Heart left ventricle (tissue), 16 donors: Measurements from ENCODE around the gene MAFG. TPM values are rescaled to one million over a fixed set of nuclear protein-coding genes. Genes with fewer than 3 reads are reported as not detected.
"Not testable (repeated sequence)": the region's sequence is repeated elsewhere in the genome, so short reads cannot be mapped to it uniquely, and the experiment has no call there.

ENCODE experiments used
- ATAC-seq, 4 donors: fragments of 200-7000 bp; cut with Tn5 transposase; one replicate each; pipeline ENCODE4 v1.9.1; 2020 to 2022; ENCODE audit warnings: moderate library complexity in 4 of 4, mild to moderate bottlenecking in 3 of 4, moderate number of reproducible peaks in 1 of 4
- DNase-seq, 5 donors: peaks; one replicate each; pipeline ENCODE4 v3.0.0-alpha.2; 2020
- H3K27ac ChIP-seq, 12 donors: fragments of 200-600 bp; sonication (generic) in 4 of 12; one replicate each; pipeline versions ENCODE4 v1.5.0 to v1.8.0; 2016 to 2022; ENCODE audit warnings: mild to moderate bottlenecking in 2 of 12
- H3K27me3 ChIP-seq, 9 donors: fragments of 200-600 bp; sonication (generic) in 2 of 9; one replicate each; pipeline versions ENCODE4 v1.5.1 to v1.8.0; 2016 to 2022; ENCODE audit warnings: mild to moderate bottlenecking in 3 of 9
- H3K36me3 ChIP-seq, 9 donors: fragments of 200-600 bp; sonication (generic) in 2 of 9; one replicate each; pipeline versions ENCODE4 v1.5.0 to v1.8.0; 2018 to 2022; ENCODE audit warnings: mild to moderate bottlenecking in 2 of 9
- H3K4me1 ChIP-seq, 12 donors: fragments of 200-600 bp; sonication (generic) in 4 of 12; one replicate each; pipeline versions ENCODE4 v1.5.0 to v1.8.0; 2016 to 2022; ENCODE audit warnings: mild to moderate bottlenecking in 3 of 12
- H3K4me3 ChIP-seq, 12 donors: fragments of 200-600 bp; sonication (generic) in 4 of 12; one replicate each; pipeline versions ENCODE4 v1.5.0 to v1.8.0; 2017 to 2022; ENCODE audit warnings: mild to moderate bottlenecking in 9 of 12, moderate library complexity in 4 of 12
- H3K9me3 ChIP-seq, 12 donors: fragments of 200-600 bp; sonication (generic) in 4 of 12; one replicate each; pipeline versions ENCODE4 v1.5.0 to v1.8.0; 2016 to 2022; ENCODE audit warnings: mild to moderate bottlenecking in 1 of 12
- CTCF ChIP-seq, 12 donors: fragments of 200-600 bp; sonication (generic) in 4 of 12; IDR thresholded peaks; one replicate each; pipeline versions ENCODE4 v1.5.0 to v1.8.0; 2018 to 2022; ENCODE audit warnings: antibody characterized with exemption in 12 of 12, mild to moderate bottlenecking in 5 of 12
- POLR2A ChIP-seq, 2 donors: fragments of 450-650 bp; IDR thresholded peaks; one replicate each; pipeline ENCODE4 v1.6.1; 2017; ENCODE audit warnings: antibody characterized with exemption in 2 of 2, mild to moderate bottlenecking in 2 of 2, moderate library complexity in 2 of 2
- WGBS, 4 donors: extraction: QIAGEN DNeasy Blood & Tissue Kit in 2 of 4; methylation state at CpG; one replicate each; pipeline versions ENCODE4 v1.1.5 to v1.1.7; 2013 to 2018; 5-methylcytosine and 5-hydroxymethylcytosine counted together
- intact Hi-C, 10 donors: fragments of 100-400 bp; cut with DNase I; formaldehyde crosslinking; loops; one replicate each; pipeline versions ENCODE4 v1.11.1 to v1.14.2; 2022
- polyA plus RNA-seq, 2 donors: library from polyadenylated mRNA; stranded (reverse); fragments of 200-250 nt; gene quantifications; one replicate each; pipeline ENCODE4 v1.2.3, GENCODE V29; 2013
- total RNA-seq, 9 donors: library from RNA; depleted of rRNA in 2 of 9; stranded (reverse); fragments of >200 nt in 2 of 9; fragmentation: NEBNext Ultra II Directional in 3 of 9; extraction: Animal tissue kit (Norgen Biotek cat#: 25700) in 3 of 9; gene quantifications; one replicate each; pipeline versions ENCODE4 v1.1.0 to v1.2.4, GENCODE V29; 2016 to 2023
- donor health status: ischemic (EF 13 %, LVEDD 7.1; RV severe dilation, severe dysfunction).
- donor health status: healthy with polysubstance abuse.
- donor health status: DM: no; HTN: yes; CAD: no.
- donor health status: DM: no; HTN: no; CAD: no.
- donor health status: ischemic (EF 25% LVEDD 6.9; RV normal size, moderate dysfunction).
- donor health status: ischemic (EF 25% LVEDD 5.7; RV mildly dilated, moderate dysfunction).
- donor health status: healthy.
- donor health status: DM: yes; HTN: yes; CAD: no.
- donor health status: ischemic (EF 35%, LVEDD 5.7; RV mildly dilated, moderate dysfunction).
- donor health status: nonischemic (EF 11% LVEDD 7.7; RV severe dilation, severe dysfunction).
- donor health status: DM: yes; HTN: yes; CAD: no.
- donor health status: PGD.
- donor health status: ischemic (EF 29% LVEDD 5.4; RV normal size, mild dysfunction).
- donor health status: nonischemic (EF 23%, LVEDD 6.1; RV moderate dilation, normal function).

MAFG gene
- total and polyA plus RNA-seq, 11 donors = 10.2 to 30.5 (median 18.0) TPM

GRCh38 chr17:81918333-81918669, 9.2 kb downstream of the MAFG start:
- H3K4me1 ChIP-seq = peaks cover 2 to 71% (median 29%) of the 10 kb centered on the region in 12 donors
- H3K36me3 ChIP-seq = peaks cover 0 to 66% (median 53%) of the 10 kb centered on the region in 9 donors
- DNase-seq, H3K27me3 ChIP-seq, H3K9me3 ChIP-seq, intact Hi-C loops: not testable (repeated sequence)
- 37 to 50% (median 39%) methylated on average over 9 of the region's 9 CpGs for WGBS, 4 donors
- H3K27ac ChIP-seq = peak overlapping the region in 11 of 12 donors; percentile 16 to 80 (median 67)
- peak; percentile 4 to 19 (median 10) for ATAC-seq
- TF ChIP-seq CTCF (IDR thresholded peaks at IDR 0.05) = peak in 2 of 12 donors; percentile 15 to 19
- H3K4me3 ChIP-seq = peak overlapping the region in 10 of 12 donors; percentile 58 to 94 (median 72)

- peak; percentile 55 to 86 (median 82) for ATAC-seq
- Histone ChIP-seq H3K36me3 (peaks cover 0 to 70% (median 56%) of the 10 kb centered on the region in 9 donors), H3K9me3 (no peaks in the 10 kb centered on the region), H3K27ac (peak within 1 kb of the TSS in 11 of 12 donors; percentile 16 to 80 (median 67)), H3K27me3 (no peaks in the 10 kb centered on the region), H3K4me3 (peak within 1 kb of the TSS; percentile 58 to 94 (median 72)), H3K4me1 (peaks cover 0 to 65% (median 24%) of the 10 kb centered on the region in 12 donors)
- WGBS, 4 donors = 1 to 2% (median 1%) methylated on average over 44 to 94 of the region's 94 CpGs
- peak; percentile 72 to 92 (median 81) for DNase-seq
- TF ChIP-seq CTCF (IDR thresholded peaks at IDR 0.05) (peak in 1 of 12 donors; percentile 18), POLR2A (IDR thresholded peaks at IDR 0.05) (peak in 1 of 2 donors; percentile 77)
- intact Hi-C loops = no loop called here
Measured at GRCh38 chr17:81917565-81918332, 9.8 kb downstream of the MAFG start, which contains the start of gene SIRT7. Gene SIRT7, minus strand, starts transcription at chr17:81918176. Its CDS starts 45 bp downstream, at chr17:81918131.

- Histone ChIP-seq H3K9me3 (no peaks in the 10 kb centered on the region), H3K27ac (no peak overlapping the region), H3K4me1 (peaks cover 0 to 60% (median 23%) of the 10 kb centered on the region in 12 donors), H3K27me3 (no peaks in the 10 kb centered on the region), H3K4me3 (peak overlapping the region in 7 of 12 donors; percentile 58 to 94 (median 84)), H3K36me3 (peaks cover 0 to 67% (median 52%) of the 10 kb centered on the region in 9 donors)
- ATAC-seq (no peak), DNase-seq (no peak)
- no peak for TF ChIP-seq POLR2A (IDR thresholded peaks at IDR 0.05)
- TF ChIP-seq CTCF (IDR thresholded peaks at IDR 0.05) = no peak
- intact Hi-C loops = no loop called here
- 79 to 85% (median 82%) methylated on average over 21 of the region's 21 CpGs for WGBS, 4 donors
Measured at GRCh38 chr17:81916234-81917001, 11.1 kb downstream of the MAFG start.

- intact Hi-C loops = no loop called here
- TF ChIP-seq POLR2A (IDR thresholded peaks at IDR 0.05) (no peak), CTCF (IDR thresholded peaks at IDR 0.05) (no peak)
- WGBS, 4 donors = 87 to 93% (median 92%) methylated on average over 10 to 12 of the region's 12 CpGs
- Histone ChIP-seq H3K27ac (no peak overlapping the region), H3K4me1 (peaks cover 4 to 53% (median 25%) of the 10 kb centered on the region in 12 donors), H3K4me3 (no peak overlapping the region), H3K36me3 (peaks cover 0 to 56% (median 46%) of the 10 kb centered on the region in 9 donors), H3K27me3 (no peaks in the 10 kb centered on the region), H3K9me3 (no peaks in the 10 kb centered on the region)
- DNase-seq (no peak), ATAC-seq (no peak)
Measured at GRCh38 chr17:81915331-81915730, 12.2 kb downstream of the MAFG start.
